ENCODE data around the gene LKAAEAR1.

LKAAEAR1 gene

DNA sequence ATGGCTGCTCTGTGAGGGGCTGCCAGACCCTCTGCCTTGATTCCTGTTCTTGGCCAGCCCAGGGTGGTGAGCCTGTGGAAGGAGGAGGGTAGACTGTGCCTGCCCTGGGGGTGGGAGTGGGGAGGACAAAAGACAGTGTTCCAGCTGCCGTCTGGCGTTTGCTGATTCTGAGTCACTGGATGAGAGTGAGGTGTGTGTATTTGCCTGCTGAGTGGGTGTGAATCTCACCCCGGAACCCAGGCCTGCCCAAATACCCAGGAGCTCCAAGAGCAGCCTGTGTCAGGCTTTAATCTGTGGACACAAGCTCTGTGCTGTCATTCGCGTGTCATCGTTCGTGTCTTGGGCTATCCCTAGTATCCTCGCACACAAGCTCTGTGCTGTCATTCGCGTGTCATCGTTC is 2.6 kb upstream of the LKAAEAR1 start:
- Histone ChIP-seq H3K36me3 (ENCODE audit: control insufficient read depth in 4 of 4, insufficient read depth in 4 of 4, low read length in 3 of 4) (peaks cover 0 to 2% (median 0%) of the 10 kb centered on the region in 4 experiments), H3K4me1 (ENCODE audit: control extremely low read depth in 1 of 4, control insufficient read depth in 4 of 4, insufficient read depth in 4 of 4, low read length in 3 of 4) (peaks cover 0 to 32% (median 28%) of the 10 kb centered on the region in 4 experiments), H3K9me3 (ENCODE audit: control extremely low read depth in 1 of 5, control insufficient read depth in 4 of 5, insufficient read depth in 2 of 5, low read depth in 1 of 5, low read length in 4 of 5) (peaks cover 0 to 11% (median 0%) of the 10 kb centered on the region in 5 experiments), H3K27me3 (replicated peaks in 2 of 5; ENCODE audit: control insufficient read depth in 4 of 5, insufficient read depth in 5 of 5, low read length in 4 of 5) (no peaks in the 10 kb centered on the region), H3K4me3 (ENCODE audit: control insufficient read depth in 1 of 7, extremely low read depth in 1 of 7, insufficient read depth in 4 of 7, low read depth in 2 of 7, low read length in 6 of 7) (no peak overlapping the region), H3K27ac (ENCODE audit: insufficient read depth in 1 of 2, low read depth in 1 of 2, low read length in 2 of 2, poor library complexity in 1 of 2, severe bottlenecking in 2 of 2) (no peak overlapping the region)
- DNase-seq = no peak
- POLR2A ChIA-PET = interaction anchor here (0.8 kb wide), 1 partner anchor 29 kb away, joined by 3 read pairs; no protein-coding TSS in a partner anchor
- WGBS (ENCODE audit: insufficient coverage) = 100% methylated on average over 3 of the region's 11 CpGs
- CTCF ChIA-PET = interaction anchor here (1.3 to 19.6 kb wide), 2 partner anchors 15 to 31 kb away, joined by 5 to 178 read pairs; no protein-coding TSS in a partner anchor

DNA sequence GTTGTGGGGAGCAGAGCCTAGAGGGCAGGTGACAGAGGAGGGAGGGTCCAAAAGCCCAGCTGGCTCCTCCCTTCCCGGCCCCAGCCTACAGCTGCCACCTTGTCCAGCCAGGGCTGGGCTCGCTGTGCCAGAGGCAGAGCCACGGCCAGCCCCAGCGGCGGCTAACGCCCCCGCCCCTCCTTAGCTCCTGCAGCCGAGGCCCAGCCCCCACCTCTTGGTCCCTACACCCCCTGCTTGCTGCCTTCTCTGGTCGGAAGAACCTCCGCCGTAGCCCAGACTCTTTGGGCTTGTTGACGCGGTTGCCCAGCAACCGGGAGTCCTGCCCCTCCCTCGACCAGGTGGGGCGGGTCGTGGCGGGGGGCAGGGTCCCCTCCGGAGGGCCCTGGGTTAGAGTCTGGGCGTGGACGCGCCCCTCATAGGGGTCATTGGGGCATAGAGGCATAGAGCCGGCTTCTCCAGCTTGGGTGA is 521 bp upstream of the LKAAEAR1 start:
- 26% methylated on average over 13 of the region's 23 CpGs for WGBS (ENCODE audit: insufficient coverage)
- peak in 2 of 3 donors; percentile 51 to 56 for DNase-seq
- Histone ChIP-seq H3K27me3 (replicated peaks in 2 of 5; ENCODE audit: control insufficient read depth in 4 of 5, insufficient read depth in 5 of 5, low read length in 4 of 5) (no peaks in the 10 kb centered on the region), H3K9me3 (ENCODE audit: control extremely low read depth in 1 of 5, control insufficient read depth in 4 of 5, insufficient read depth in 2 of 5, low read depth in 1 of 5, low read length in 4 of 5) (peaks cover 0 to 11% (median 0%) of the 10 kb centered on the region in 5 experiments), H3K36me3 (ENCODE audit: control insufficient read depth in 4 of 4, insufficient read depth in 4 of 4, low read length in 3 of 4) (peaks cover 0 to 2% (median 0%) of the 10 kb centered on the region in 4 experiments), H3K4me1 (ENCODE audit: control extremely low read depth in 1 of 4, control insufficient read depth in 4 of 4, insufficient read depth in 4 of 4, low read length in 3 of 4) (peaks cover 0 to 51% (median 46%) of the 10 kb centered on the region in 4 experiments), H3K4me3 (ENCODE audit: control insufficient read depth in 1 of 7, extremely low read depth in 1 of 7, insufficient read depth in 4 of 7, low read depth in 2 of 7, low read length in 6 of 7) (peak overlapping the region in 4 of 7 experiments; percentile 25 to 83 (median 70)), H3K27ac (ENCODE audit: insufficient read depth in 1 of 2, low read depth in 1 of 2, low read length in 2 of 2, poor library complexity in 1 of 2, severe bottlenecking in 2 of 2) (no peak overlapping the region)
- CTCF ChIA-PET = interaction anchor here (1.0 to 19.6 kb wide), 9 partner anchors 8 to 40 kb away, joined by 3 to 178 read pairs (median 10); partner anchors contain the start of genes NPBWR2 and TCEA2
- POLR2A ChIA-PET = no interaction called here

DNA sequence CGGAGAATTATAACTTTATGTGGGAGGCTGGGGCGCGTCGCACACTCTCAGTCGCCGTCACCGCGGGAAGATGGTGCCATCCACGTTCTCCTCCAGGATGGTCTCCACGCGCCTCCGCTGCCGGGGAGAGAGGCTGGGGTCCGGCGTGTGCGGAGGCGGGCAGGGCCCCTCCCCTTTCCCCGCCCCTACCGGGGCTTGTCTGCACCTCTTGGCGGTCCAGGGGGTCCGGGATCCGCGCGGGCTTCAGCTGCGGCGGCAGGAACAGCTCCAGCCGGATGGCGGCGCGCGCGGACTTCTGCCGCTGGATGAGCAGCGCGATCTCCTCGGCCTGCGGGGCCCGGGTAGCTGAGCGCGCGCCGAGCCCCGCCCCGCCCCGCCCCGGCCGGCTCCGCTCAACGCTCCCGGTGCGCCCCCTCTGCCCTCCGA is 807 bp downstream of the LKAAEAR1 start:
- H3K4me3 ChIP-seq (ENCODE audit: control insufficient read depth in 1 of 7, extremely low read depth in 1 of 7, insufficient read depth in 4 of 7, low read depth in 2 of 7, low read length in 6 of 7) = peak overlapping the region; percentile 37 to 83 (median 68)
- H3K27ac ChIP-seq (ENCODE audit: insufficient read depth in 1 of 2, low read depth in 1 of 2, low read length in 2 of 2, poor library complexity in 1 of 2, severe bottlenecking in 2 of 2) = peak overlapping the region in 1 of 2 experiments; percentile 25
- 0% methylated on average over 39 of the region's 52 CpGs for WGBS (ENCODE audit: insufficient coverage)
- ChIA-PET POLR2A (interaction anchor here (0.6 to 1.1 kb wide), 2 partner anchors 44 to 190 kb away, joined by 3 read pairs; no protein-coding TSS in a partner anchor), CTCF (interaction anchor here (0.9 to 19.6 kb wide), 18 partner anchors 10 to 103 kb away, joined by 3 to 178 read pairs (median 6); partner anchors contain the start of genes NPBWR2, PRPF6 and TCEA2)
- H3K36me3 ChIP-seq (ENCODE audit: control insufficient read depth in 4 of 4, insufficient read depth in 4 of 4, low read length in 3 of 4) = peaks cover 0 to 2% (median 0%) of the 10 kb centered on the region in 4 experiments
- H3K27me3 ChIP-seq (replicated peaks in 2 of 5; ENCODE audit: control insufficient read depth in 4 of 5, insufficient read depth in 5 of 5, low read length in 4 of 5) = no peaks in the 10 kb centered on the region
- peaks cover 0 to 11% (median 0%) of the 10 kb centered on the region in 5 experiments for H3K9me3 ChIP-seq (ENCODE audit: control extremely low read depth in 1 of 5, control insufficient read depth in 4 of 5, insufficient read depth in 2 of 5, low read depth in 1 of 5, low read length in 4 of 5)
- H3K4me1 ChIP-seq (ENCODE audit: control extremely low read depth in 1 of 4, control insufficient read depth in 4 of 4, insufficient read depth in 4 of 4, low read length in 3 of 4) = peaks cover 0 to 60% (median 53%) of the 10 kb centered on the region in 4 experiments
- DNase-seq = peak; percentile 80 to 87 (median 85)

DNA sequence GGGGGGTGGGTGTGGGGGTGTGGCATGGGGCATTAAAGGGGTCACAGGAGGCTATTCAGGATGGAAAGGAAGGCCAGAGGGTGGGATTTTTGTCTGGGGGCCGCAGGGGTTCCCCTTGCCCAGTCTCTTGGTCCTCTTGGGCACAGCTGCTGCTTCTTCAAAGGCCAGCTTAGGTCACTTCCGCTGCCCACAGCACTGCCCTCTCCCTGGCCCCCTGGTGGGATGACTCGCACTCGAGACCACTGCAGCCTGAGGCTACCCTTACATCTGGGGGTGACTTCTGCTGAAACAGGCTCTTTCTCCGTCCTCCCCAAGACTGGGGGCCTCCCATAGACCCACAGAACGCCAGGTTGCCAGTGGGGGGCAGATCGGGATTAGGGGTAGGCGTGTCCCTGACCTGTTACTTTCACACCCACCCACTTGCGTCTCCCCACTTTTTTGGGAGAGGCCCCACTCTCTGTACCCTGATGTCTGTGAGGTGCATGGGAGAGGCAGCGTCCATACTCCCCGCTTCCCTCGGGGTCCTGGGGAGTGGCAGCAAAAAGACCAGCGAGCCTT is 1.3 kb downstream of the LKAAEAR1 start:
- Histone ChIP-seq H3K27ac (ENCODE audit: insufficient read depth in 1 of 2, low read depth in 1 of 2, low read length in 2 of 2, poor library complexity in 1 of 2, severe bottlenecking in 2 of 2) (peak overlapping the region in 1 of 2 experiments; percentile 25), H3K27me3 (replicated peaks in 2 of 5; ENCODE audit: control insufficient read depth in 4 of 5, insufficient read depth in 5 of 5, low read length in 4 of 5) (no peaks in the 10 kb centered on the region), H3K4me1 (ENCODE audit: control extremely low read depth in 1 of 4, control insufficient read depth in 4 of 4, insufficient read depth in 4 of 4, low read length in 3 of 4) (peaks cover 0 to 65% (median 57%) of the 10 kb centered on the region in 4 experiments), H3K4me3 (ENCODE audit: control insufficient read depth in 1 of 7, extremely low read depth in 1 of 7, insufficient read depth in 4 of 7, low read depth in 2 of 7, low read length in 6 of 7) (peak overlapping the region; percentile 32 to 83 (median 68)), H3K9me3 (ENCODE audit: control extremely low read depth in 1 of 5, control insufficient read depth in 4 of 5, insufficient read depth in 2 of 5, low read depth in 1 of 5, low read length in 4 of 5) (peaks cover 0 to 9% (median 0%) of the 10 kb centered on the region in 5 experiments), H3K36me3 (ENCODE audit: control insufficient read depth in 4 of 4, insufficient read depth in 4 of 4, low read length in 3 of 4) (peaks cover 0 to 2% (median 0%) of the 10 kb centered on the region in 4 experiments)
- CTCF ChIA-PET = interaction anchor here (0.7 to 19.6 kb wide), 15 partner anchors 10 to 102 kb away, joined by 3 to 178 read pairs (median 9); partner anchors contain the start of genes NPBWR2, PRPF6 and TCEA2
- 6% methylated on average over 10 of the region's 13 CpGs for WGBS (ENCODE audit: insufficient coverage)
- DNase-seq = peak in 1 of 3 donors; percentile 21
- POLR2A ChIA-PET = interaction anchor here (1.1 kb wide), 1 partner anchor 44 kb away, joined by 3 read pairs; no protein-coding TSS in a partner anchor

DNA sequence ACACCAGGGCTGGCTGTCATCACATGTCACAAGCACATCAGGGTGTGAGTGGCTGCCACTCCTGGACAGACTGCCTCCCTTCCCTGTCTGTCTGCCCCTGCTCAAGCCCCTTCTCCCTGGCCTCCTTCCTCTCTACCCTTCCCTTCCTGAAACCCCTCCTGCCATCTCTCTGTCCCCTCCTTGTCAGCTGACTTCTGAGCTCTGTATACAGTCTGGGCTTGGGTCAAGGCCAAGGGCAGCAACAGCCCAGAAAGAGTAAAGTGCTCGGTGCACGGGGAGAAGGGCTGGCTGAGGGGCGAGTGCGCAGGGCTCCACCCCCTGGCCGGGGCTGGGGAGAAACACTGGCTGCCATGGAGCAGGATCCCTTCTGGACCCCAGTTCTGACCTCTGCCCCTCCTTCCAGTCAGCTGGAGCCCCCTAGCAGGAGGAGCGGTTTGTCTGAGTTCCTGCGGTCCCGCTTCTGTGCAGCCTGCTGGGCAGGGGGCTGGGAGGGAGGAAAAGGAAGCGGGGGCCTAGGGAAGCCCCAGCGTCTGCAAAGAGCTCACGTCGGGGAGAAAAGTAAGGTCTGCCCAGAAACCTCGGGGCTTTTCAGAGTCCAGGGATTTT is 2.0 kb downstream of the LKAAEAR1 start:
- H3K9me3 ChIP-seq (ENCODE audit: control extremely low read depth in 1 of 5, control insufficient read depth in 4 of 5, insufficient read depth in 2 of 5, low read depth in 1 of 5, low read length in 4 of 5) = peaks cover 0 to 4% (median 0%) of the 10 kb centered on the region in 5 experiments
- CTCF ChIA-PET = interaction anchor here (0.7 to 19.6 kb wide), 13 partner anchors 11 to 102 kb away, joined by 3 to 178 read pairs (median 12); partner anchors contain the start of genes NPBWR2, PRPF6 and TCEA2
- no peaks in the 10 kb centered on the region for H3K27me3 ChIP-seq (replicated peaks in 2 of 5; ENCODE audit: control insufficient read depth in 4 of 5, insufficient read depth in 5 of 5, low read length in 4 of 5)
- H3K4me1 ChIP-seq (ENCODE audit: control extremely low read depth in 1 of 4, control insufficient read depth in 4 of 4, insufficient read depth in 4 of 4, low read length in 3 of 4) = peaks cover 0 to 71% (median 64%) of the 10 kb centered on the region in 4 experiments
- peak in 2 of 3 donors; percentile 54 to 63 for DNase-seq
- 0% methylated on average over 8 of the region's 13 CpGs for WGBS (ENCODE audit: insufficient coverage)
- peaks cover 0 to 2% (median 0%) of the 10 kb centered on the region in 4 experiments for H3K36me3 ChIP-seq (ENCODE audit: control insufficient read depth in 4 of 4, insufficient read depth in 4 of 4, low read length in 3 of 4)
- POLR2A ChIA-PET = interaction anchor here (0.6 to 1.1 kb wide), 3 partner anchors 18 to 45 kb away, joined by 3 read pairs; no protein-coding TSS in a partner anchor
- H3K4me3 ChIP-seq (ENCODE audit: control insufficient read depth in 1 of 7, extremely low read depth in 1 of 7, insufficient read depth in 4 of 7, low read depth in 2 of 7, low read length in 6 of 7) = peak overlapping the region in 5 of 7 experiments; percentile 43 to 83 (median 68)
- peak overlapping the region in 1 of 2 experiments; percentile 25 for H3K27ac ChIP-seq (ENCODE audit: insufficient read depth in 1 of 2, low read depth in 1 of 2, low read length in 2 of 2, poor library complexity in 1 of 2, severe bottlenecking in 2 of 2)

DNA sequence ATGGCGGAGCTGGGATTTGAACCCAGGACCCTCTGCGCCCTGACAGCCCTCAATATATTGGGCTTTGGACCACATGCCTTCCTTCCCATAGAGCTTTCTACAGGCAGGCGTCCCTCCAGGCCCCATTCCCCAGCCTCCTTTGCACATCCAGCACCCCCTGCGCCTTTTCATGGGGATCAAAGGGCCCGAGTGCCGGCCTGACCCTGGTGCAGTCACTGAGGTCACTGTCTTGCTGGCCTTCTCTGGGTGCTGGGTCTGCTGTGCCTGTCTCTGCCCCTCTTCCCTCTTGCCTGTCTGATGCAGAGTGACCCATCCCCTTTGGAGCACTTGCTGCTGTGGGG is 2.6 kb downstream of the LKAAEAR1 start:
- Histone ChIP-seq H3K4me1 (ENCODE audit: control extremely low read depth in 1 of 4, control insufficient read depth in 4 of 4, insufficient read depth in 4 of 4, low read length in 3 of 4) (peaks cover 0 to 77% (median 70%) of the 10 kb centered on the region in 4 experiments), H3K4me3 (ENCODE audit: control insufficient read depth in 1 of 7, extremely low read depth in 1 of 7, insufficient read depth in 4 of 7, low read depth in 2 of 7, low read length in 6 of 7) (peak overlapping the region in 4 of 7 experiments; percentile 63 to 83 (median 71)), H3K9me3 (ENCODE audit: control extremely low read depth in 1 of 5, control insufficient read depth in 4 of 5, insufficient read depth in 2 of 5, low read depth in 1 of 5, low read length in 4 of 5) (peaks cover 0 to under 1% (median 0%) of the 10 kb centered on the region in 5 experiments), H3K36me3 (ENCODE audit: control insufficient read depth in 4 of 4, insufficient read depth in 4 of 4, low read length in 3 of 4) (no peaks in the 10 kb centered on the region), H3K27ac (ENCODE audit: insufficient read depth in 1 of 2, low read depth in 1 of 2, low read length in 2 of 2, poor library complexity in 1 of 2, severe bottlenecking in 2 of 2) (no peak overlapping the region), H3K27me3 (replicated peaks in 2 of 5; ENCODE audit: control insufficient read depth in 4 of 5, insufficient read depth in 5 of 5, low read length in 4 of 5) (no peaks in the 10 kb centered on the region)
- WGBS (ENCODE audit: insufficient coverage) = 90% methylated on average over 5 of the region's 6 CpGs
- POLR2A ChIA-PET = interaction anchor here (1.1 kb wide), 1 partner anchor 17 kb away, joined by 3 read pairs; no protein-coding TSS in a partner anchor
- CTCF ChIA-PET = interaction anchor here (1.0 to 19.6 kb wide), 11 partner anchors 10 to 101 kb away, joined by 3 to 178 read pairs (median 12); partner anchors contain the start of genes NPBWR2, PRPF6 and TCEA2
- no peak for DNase-seq
